Vagina (tissue), 2 donors: ENCODE data around the gene ANK2.

Source experiments
- CTCF ChIP-seq, 3 experiments: fragments of 450-650 bp in 2 of 3; fragments of 200-600 bp in 1 of 3; sonication (generic) in 1 of 3; IDR thresholded peaks; one replicate each; pipeline ENCODE4 v1.5.1; 2017 to 2019; ENCODE audit warnings: antibody characterized with exemption in 3 of 3, mild to moderate bottlenecking in 2 of 3, moderate library complexity in 2 of 3
- POLR2A ChIP-seq, 2 donors: fragments of 450-650 bp; IDR thresholded peaks; one replicate each; pipeline ENCODE4 v1.6.1; 2017; ENCODE audit warnings: antibody characterized with exemption in 2 of 2, mild to moderate bottlenecking in 2 of 2, moderate library complexity in 2 of 2
- POLR2AphosphoS5 ChIP-seq, 2 donors: sonication (generic); formaldehyde crosslinking; IDR thresholded peaks; one replicate each; pipeline ENCODE4 v1.9.0; 2017; ENCODE audit warnings: antibody characterized with exemption in 2 of 2, mild to moderate bottlenecking in 2 of 2, low read depth in 1 of 2; ENCODE audit not compliant: insufficient read depth in 1 of 2

GRCh38 chr4:113256946-113257345 lies 207.5 kb downstream of the ANK2 start:
- TF ChIP-seq CTCF (IDR thresholded peaks at IDR 0.05) (no peak), POLR2A (IDR thresholded peaks at IDR 0.05) (no peak), POLR2AphosphoS5 (IDR thresholded peaks at IDR 0.05; ENCODE audit: insufficient read depth in 1 of 2, low read depth in 1 of 2) (no peak)
